ENCODE results near the gene ACVR1.
"Not testable (repeated sequence)": the region's sequence is repeated elsewhere in the genome, so short reads cannot be mapped to it uniquely, and the experiment has no call there.

ACVR1 gene

GRCh38 chr2:157830266-157830665 lies 45.9 kb downstream of the ACVR1 start:
- no peak for DNase-seq (ENCODE audit: low read depth)

- no peak for DNase-seq (ENCODE audit: low read depth)
Observed at GRCh38 chr2:157827377-157827776, 48.8 kb downstream of the ACVR1 start.

GRCh38 chr2:157826644-157827043 lies 49.5 kb downstream of the ACVR1 start:
- not testable (repeated sequence) for DNase-seq (ENCODE audit: low read depth)

GRCh38 chr2:157825885-157826284 lies 50.2 kb downstream of the ACVR1 start:
- peak; percentile 50 for DNase-seq (ENCODE audit: low read depth)

GRCh38 chr2:157822993-157823392 lies 53.1 kb downstream of the ACVR1 start:
- DNase-seq (ENCODE audit: low read depth), result peak; percentile 45

- DNase-seq (ENCODE audit: low read depth), result no peak
Observed at GRCh38 chr2:157822533-157822932, 53.6 kb downstream of the ACVR1 start.

GRCh38 chr2:157821519-157822131 lies 54.5 kb downstream of the ACVR1 start:
- DNase-seq (ENCODE audit: low read depth), result no peak

GRCh38 chr2:157820193-157820592 lies 55.9 kb downstream of the ACVR1 start:
- DNase-seq (ENCODE audit: low read depth), result no peak

GRCh38 chr2:157819761-157820160 lies 56.4 kb downstream of the ACVR1 start:
- DNase-seq (ENCODE audit: low read depth), result no peak

- DNase-seq (ENCODE audit: low read depth), result no peak
Observed at GRCh38 chr2:157818227-157818626, 57.9 kb downstream of the ACVR1 start.

- DNase-seq (ENCODE audit: low read depth), result peak; percentile 62
Observed at GRCh38 chr2:157815421-157815820, 60.7 kb downstream of the ACVR1 start.

- no peak for DNase-seq (ENCODE audit: low read depth)
Observed at GRCh38 chr2:157813467-157813866, 62.7 kb downstream of the ACVR1 start.

- DNase-seq (ENCODE audit: low read depth), result no peak
Observed at GRCh38 chr2:157810037-157810436, 66.1 kb downstream of the ACVR1 start.

GRCh38 chr2:157809212-157809611 lies 66.9 kb downstream of the ACVR1 start:
- peak; percentile 78 for DNase-seq (ENCODE audit: low read depth)

GRCh38 chr2:157808421-157808820 lies 67.7 kb downstream of the ACVR1 start:
- no peak for DNase-seq (ENCODE audit: low read depth)

GRCh38 chr2:157806426-157807077 lies 69.6 kb downstream of the ACVR1 start:
- DNase-seq (ENCODE audit: low read depth), result no peak

- no peak for DNase-seq (ENCODE audit: low read depth)
Observed at GRCh38 chr2:157805519-157805918, 70.6 kb downstream of the ACVR1 start.

GRCh38 chr2:157804355-157804754 lies 71.8 kb downstream of the ACVR1 start:
- no peak for DNase-seq (ENCODE audit: low read depth)

GRCh38 chr2:157803952-157804351 lies 72.2 kb downstream of the ACVR1 start:
- DNase-seq (ENCODE audit: low read depth), result no peak

- DNase-seq (ENCODE audit: low read depth), result no peak
Observed at GRCh38 chr2:157803476-157803875, 72.7 kb downstream of the ACVR1 start.

GRCh38 chr2:157800838-157801495 lies 75.2 kb downstream of the ACVR1 start:
- no peak for DNase-seq (ENCODE audit: low read depth)

- no peak for DNase-seq (ENCODE audit: low read depth)
Observed at GRCh38 chr2:157793053-157793612, 83.0 kb downstream of the ACVR1 start.

All from EH (cell line).